Immature natural killer cell (primary cell): ENCODE results near the gene TKFC. TPM values are rescaled to one million over a fixed set of nuclear protein-coding genes. Genes with fewer than 3 reads are reported as not detected.

ENCODE experiments used
- DNase-seq, 3 donors: peaks; one replicate each; pipeline ENCODE4 v3.0.0; 2022; ENCODE audit warnings: mixed read lengths in 1 of 3
- H3K27ac Mint-ChIP-seq, 6 donors: one replicate each; pipeline ENCODE4 v1.8.0; 2020; ENCODE audit warnings: mixed read lengths in 6 of 6, mild to moderate bottlenecking in 5 of 6, inconsistent platforms in 4 of 6, moderate library complexity in 3 of 6
- H3K27me3 Mint-ChIP-seq, 3 donors: one replicate each; pipeline ENCODE4 v1.8.0; 2020 to 2021; ENCODE audit warnings: low read depth in 3 of 3, mild to moderate bottlenecking in 3 of 3, mixed read lengths in 3 of 3, moderate library complexity in 3 of 3, inconsistent platforms in 1 of 3
- H3K36me3 Mint-ChIP-seq, 3 donors: one replicate each; pipeline ENCODE4 v1.8.0; 2020; ENCODE audit warnings: mixed read lengths in 3 of 3, inconsistent platforms in 2 of 3, mild to moderate bottlenecking in 2 of 3
- H3K4me1 Mint-ChIP-seq, 2 donors: one replicate each; pipeline ENCODE4 v1.8.0; 2020; ENCODE audit warnings: inconsistent platforms in 2 of 2, mild to moderate bottlenecking in 2 of 2, mixed read lengths in 2 of 2, moderate library complexity in 1 of 2
- H3K4me3 Mint-ChIP-seq, 5 donors: one replicate each; pipeline ENCODE4 v1.8.0; 2020; ENCODE audit warnings: mild to moderate bottlenecking in 5 of 5, mixed read lengths in 5 of 5, inconsistent platforms in 3 of 5, moderate library complexity in 3 of 5
- H3K9me3 Mint-ChIP-seq, 6 donors: one replicate each; pipeline ENCODE4 v1.8.0; 2020; ENCODE audit warnings: mild to moderate bottlenecking in 6 of 6, mixed read lengths in 6 of 6, inconsistent platforms in 4 of 6, moderate library complexity in 3 of 6
- polyA plus RNA-seq, 3 donors: library from polyadenylated mRNA; unstranded; fragments of 300-500 nt; fragmentation: Illumina TruSeq; gene quantifications; one replicate each; pipeline ENCODE4 v1.2.3, GENCODE V29; 2021

Gene TKFC
- polyA plus RNA-seq, 3 donors from 2014 or later = 35.0 to 38.2 (median 36.2) TPM

GRCh38 chr11:61342207-61342803 is 9.3 kb downstream of the TKFC start:
- Mint-ChIP-seq H3K4me3 (no peak overlapping the region), H3K27ac (no peak overlapping the region), H3K9me3 (no peaks in the 10 kb centered on the region), H3K27me3 (no peaks in the 10 kb centered on the region), H3K4me1 (no peaks in the 10 kb centered on the region), H3K36me3 (peaks cover 3 to 14% (median 4%) of the 10 kb centered on the region in 3 donors)
- no peak for DNase-seq

GRCh38 chr11:61343792-61344745 is 11.0 kb downstream of the TKFC start:
- no peak overlapping the region for H3K4me3 Mint-ChIP-seq
- H3K4me1 Mint-ChIP-seq = no peaks in the 10 kb centered on the region
- no peak for DNase-seq
- peaks cover 3 to 14% (median 4%) of the 10 kb centered on the region in 3 donors for H3K36me3 Mint-ChIP-seq
- H3K27ac Mint-ChIP-seq = no peak overlapping the region
- H3K27me3 Mint-ChIP-seq = no peaks in the 10 kb centered on the region
- H3K9me3 Mint-ChIP-seq = no peaks in the 10 kb centered on the region

- peaks cover 3 to 15% (median 8%) of the 10 kb centered on the region in 3 donors for H3K36me3 Mint-ChIP-seq
- no peaks in the 10 kb centered on the region for H3K4me1 Mint-ChIP-seq
- no peak overlapping the region for H3K27ac Mint-ChIP-seq
- no peaks in the 10 kb centered on the region for H3K27me3 Mint-ChIP-seq
- H3K9me3 Mint-ChIP-seq = no peaks in the 10 kb centered on the region
- H3K4me3 Mint-ChIP-seq = no peak overlapping the region
- DNase-seq = no peak
These were observed 12.2 kb downstream of the TKFC start for GRCh38 chr11:61345170-61345610.

GRCh38 chr11:61345954-61346843 is 13.2 kb downstream of the TKFC start:
- Mint-ChIP-seq H3K27me3 (no peaks in the 10 kb centered on the region), H3K4me3 (no peak overlapping the region), H3K27ac (peak overlapping the region in 3 of 6 donors; percentile 37 to 84 (median 67)), H3K36me3 (peaks cover 3 to 9% (median 8%) of the 10 kb centered on the region in 3 donors), H3K9me3 (no peaks in the 10 kb centered on the region), H3K4me1 (no peaks in the 10 kb centered on the region)
- no peak for DNase-seq

- no peak for DNase-seq
- H3K36me3 Mint-ChIP-seq = peaks cover 8 to 14% (median 8%) of the 10 kb centered on the region in 3 donors
- peaks cover 0 to 2% (median 0%) of the 10 kb centered on the region in 3 donors for H3K27me3 Mint-ChIP-seq
- H3K9me3 Mint-ChIP-seq = no peaks in the 10 kb centered on the region
- no peak overlapping the region for H3K4me3 Mint-ChIP-seq
- no peaks in the 10 kb centered on the region for H3K4me1 Mint-ChIP-seq
- no peak overlapping the region for H3K27ac Mint-ChIP-seq
These were observed 15.0 kb downstream of the TKFC start for GRCh38 chr11:61347916-61348461.

GRCh38 chr11:61349189-61349751 is 16.2 kb downstream of the TKFC start:
- Mint-ChIP-seq H3K27me3 (peaks cover 0 to 2% (median 0%) of the 10 kb centered on the region in 3 donors), H3K4me1 (no peaks in the 10 kb centered on the region), H3K9me3 (no peaks in the 10 kb centered on the region), H3K27ac (no peak overlapping the region), H3K4me3 (no peak overlapping the region), H3K36me3 (peaks cover 14 to 21% (median 15%) of the 10 kb centered on the region in 3 donors)
- DNase-seq = no peak

GRCh38 chr11:61349916-61350315 is 16.9 kb downstream of the TKFC start:
- Mint-ChIP-seq H3K36me3 (peaks cover 14 to 21% (median 15%) of the 10 kb centered on the region in 3 donors), H3K4me1 (no peaks in the 10 kb centered on the region), H3K27ac (peak overlapping the region in 2 of 6 donors; percentile 53 to 69), H3K4me3 (no peak overlapping the region), H3K9me3 (no peaks in the 10 kb centered on the region), H3K27me3 (peaks cover 0 to 2% (median 0%) of the 10 kb centered on the region in 3 donors)
- no peak for DNase-seq

GRCh38 chr11:61350336-61350735 is 17.3 kb downstream of the TKFC start:
- no peak for DNase-seq
- no peak overlapping the region for H3K27ac Mint-ChIP-seq
- peaks cover 14 to 25% (median 15%) of the 10 kb centered on the region in 3 donors for H3K36me3 Mint-ChIP-seq
- no peak overlapping the region for H3K4me3 Mint-ChIP-seq
- H3K4me1 Mint-ChIP-seq = no peaks in the 10 kb centered on the region
- peaks cover 0 to 2% (median 0%) of the 10 kb centered on the region in 3 donors for H3K27me3 Mint-ChIP-seq
- H3K9me3 Mint-ChIP-seq = no peaks in the 10 kb centered on the region

- Mint-ChIP-seq H3K9me3 (no peaks in the 10 kb centered on the region), H3K27ac (no peak overlapping the region), H3K27me3 (peaks cover 0 to 2% (median 0%) of the 10 kb centered on the region in 3 donors), H3K4me3 (no peak overlapping the region), H3K36me3 (peaks cover 14 to 25% (median 15%) of the 10 kb centered on the region in 3 donors), H3K4me1 (no peaks in the 10 kb centered on the region)
- no peak for DNase-seq
These were observed 17.8 kb downstream of the TKFC start for GRCh38 chr11:61350803-61351202.

- Mint-ChIP-seq H3K4me1 (no peaks in the 10 kb centered on the region), H3K4me3 (no peak overlapping the region), H3K36me3 (peaks cover 14 to 25% (median 15%) of the 10 kb centered on the region in 3 donors), H3K9me3 (no peaks in the 10 kb centered on the region), H3K27ac (no peak overlapping the region), H3K27me3 (peaks cover 0 to 2% (median 0%) of the 10 kb centered on the region in 3 donors)
- DNase-seq = no peak
These were observed 19.0 kb downstream of the TKFC start for GRCh38 chr11:61352038-61352437.

GRCh38 chr11:61353131-61354067 is 20.4 kb downstream of the TKFC start:
- Mint-ChIP-seq H3K4me1 (peaks cover 0 to 2% of the 10 kb centered on the region in 2 donors), H3K27ac (no peak overlapping the region), H3K4me3 (no peak overlapping the region), H3K27me3 (peaks cover 0 to 2% (median 0%) of the 10 kb centered on the region in 3 donors), H3K36me3 (peaks cover 14 to 25% (median 15%) of the 10 kb centered on the region in 3 donors), H3K9me3 (no peaks in the 10 kb centered on the region)
- DNase-seq = no peak

GRCh38 chr11:61354208-61354607 is 21.2 kb downstream of the TKFC start:
- H3K27ac Mint-ChIP-seq = no peak overlapping the region
- peaks cover 14 to 25% (median 15%) of the 10 kb centered on the region in 3 donors for H3K36me3 Mint-ChIP-seq
- peaks cover 0 to 2% (median 0%) of the 10 kb centered on the region in 3 donors for H3K27me3 Mint-ChIP-seq
- H3K4me3 Mint-ChIP-seq = no peak overlapping the region
- no peak for DNase-seq
- H3K9me3 Mint-ChIP-seq = no peaks in the 10 kb centered on the region
- peaks cover under 1 to 3% of the 10 kb centered on the region in 2 donors for H3K4me1 Mint-ChIP-seq
